Putamen (tissue), 1 donor: ENCODE measurements around the gene IAH1.

ENCODE experiments used
- DNase-seq: peaks from one replicate; pipeline ENCODE4 v3.0.0-alpha.2; 2016; ENCODE audit warnings: low spot score

Gene IAH1

DNA sequence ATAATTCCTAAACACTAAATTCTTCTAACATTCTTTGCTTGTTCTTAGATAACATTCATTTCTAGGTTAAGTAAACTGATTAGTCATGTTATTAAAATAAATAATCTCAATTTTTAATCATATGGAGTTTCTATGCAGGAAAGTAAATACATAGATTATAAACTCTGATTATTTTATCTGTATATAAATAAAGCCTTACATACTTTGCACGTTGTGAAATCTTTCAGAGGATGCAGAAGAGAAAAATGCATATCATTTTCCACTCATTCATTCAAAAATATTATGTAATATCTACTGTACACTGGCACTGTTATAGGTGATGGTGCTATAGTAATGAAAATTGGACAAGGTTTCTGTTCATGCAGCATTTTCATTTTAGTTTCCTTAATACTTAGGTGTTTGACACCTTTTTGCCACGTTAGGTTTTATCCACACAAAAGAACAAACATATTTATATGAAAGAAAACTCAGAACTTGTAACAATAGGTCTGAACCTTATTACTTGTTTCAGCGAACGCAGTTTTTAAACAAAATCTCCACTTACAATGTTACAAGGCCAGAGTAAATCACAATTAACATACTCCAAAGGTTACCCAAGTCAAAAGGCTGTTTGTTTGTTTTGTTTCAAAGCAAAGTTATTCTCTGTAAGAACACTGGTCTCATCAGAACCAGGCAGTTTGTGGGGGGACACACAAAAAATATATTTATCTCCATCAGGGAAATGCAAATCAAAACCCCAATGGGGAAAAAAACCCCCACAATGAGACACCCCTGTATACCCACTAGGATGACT lies 53.8 kb downstream of the IAH1 start:
- no peak for DNase-seq

DNA sequence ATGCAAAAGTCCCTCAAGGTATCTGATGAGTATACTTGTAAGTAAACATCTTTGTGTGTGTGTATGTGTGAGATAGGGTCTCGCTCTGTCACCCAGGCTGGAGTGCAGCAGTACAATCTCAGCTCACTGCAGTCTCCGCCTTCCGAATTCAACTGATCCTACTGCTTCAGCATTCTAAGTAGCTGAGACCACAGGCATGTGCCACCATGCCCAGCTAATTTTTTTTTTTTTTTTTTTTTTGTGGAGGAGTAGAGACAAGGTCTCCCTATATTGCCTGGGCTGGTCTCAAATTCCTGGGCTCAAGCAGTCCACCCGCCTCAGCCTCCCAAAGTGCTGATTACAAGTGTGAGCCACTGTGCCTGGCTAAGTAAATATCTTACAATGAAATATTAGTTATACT lies 58.1 kb downstream of the IAH1 start:
- no peak for DNase-seq

DNA sequence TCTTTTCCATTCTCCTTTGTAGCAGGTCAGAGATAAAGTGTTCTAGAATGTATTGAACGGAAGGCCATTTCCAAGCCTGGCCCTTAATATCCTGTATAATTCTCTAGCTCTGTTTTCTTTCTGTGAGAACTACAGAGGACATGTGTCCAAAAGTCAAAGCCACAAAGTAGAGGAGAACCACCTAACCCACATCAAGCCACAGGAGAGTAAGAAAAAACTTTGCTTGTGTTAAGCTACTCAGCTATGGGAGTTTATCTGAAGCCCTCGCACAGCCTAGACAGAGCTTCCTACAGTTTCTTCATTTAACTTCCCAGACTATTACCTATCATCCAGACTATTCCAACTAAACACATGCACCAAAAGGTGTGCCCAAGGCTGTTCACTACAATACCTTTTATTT lies 59.3 kb downstream of the IAH1 start:
- no peak for DNase-seq

DNA sequence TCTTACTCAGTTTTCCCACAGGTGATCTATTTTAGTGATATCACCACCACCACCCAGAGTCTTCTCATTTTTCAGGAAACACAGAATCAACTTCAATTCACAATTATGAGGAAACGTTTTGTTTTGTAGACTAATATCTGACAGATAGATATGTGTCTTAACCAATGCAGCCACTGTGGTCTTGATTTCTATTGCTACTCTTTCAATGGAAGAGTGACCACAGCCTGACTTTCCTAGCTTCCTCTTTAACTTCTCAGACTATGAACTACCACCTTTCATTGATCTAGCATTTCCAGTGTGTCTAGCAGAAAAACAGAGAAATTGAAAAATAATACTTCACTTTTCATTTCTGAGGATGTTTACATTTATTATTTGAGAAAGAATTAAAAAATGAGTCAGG lies 60.8 kb downstream of the IAH1 start:
- no peak for DNase-seq

DNA sequence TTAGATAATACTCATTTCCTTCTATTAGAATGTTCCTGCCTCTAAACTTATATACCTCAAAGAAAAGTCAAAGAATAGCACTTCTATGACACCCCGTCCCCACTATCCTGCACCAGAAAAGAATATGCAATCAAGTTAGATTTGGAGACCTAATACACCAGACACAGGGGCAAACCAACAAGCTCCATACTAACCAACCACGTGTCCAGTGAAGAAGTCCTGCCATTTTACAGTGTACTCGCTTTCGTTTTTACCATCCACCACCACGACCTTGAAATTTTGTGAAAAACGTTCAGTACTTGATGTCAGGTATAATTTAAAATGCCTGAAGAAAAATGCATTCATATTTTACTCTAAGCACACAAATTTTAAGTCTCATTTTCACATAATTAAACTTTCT lies 62.2 kb downstream of the IAH1 start:
- no peak for DNase-seq

GRCh38 chr2:9538000-9538507 lies 63.7 kb downstream of the IAH1 start:
- DNase-seq: no peak
